Measurements from ENCODE around the gene AKAP1.
"Not testable (repeated sequence)": the region's sequence is repeated elsewhere in the genome, so short reads cannot be mapped to it uniquely, and the experiment has no call there.

DNA sequence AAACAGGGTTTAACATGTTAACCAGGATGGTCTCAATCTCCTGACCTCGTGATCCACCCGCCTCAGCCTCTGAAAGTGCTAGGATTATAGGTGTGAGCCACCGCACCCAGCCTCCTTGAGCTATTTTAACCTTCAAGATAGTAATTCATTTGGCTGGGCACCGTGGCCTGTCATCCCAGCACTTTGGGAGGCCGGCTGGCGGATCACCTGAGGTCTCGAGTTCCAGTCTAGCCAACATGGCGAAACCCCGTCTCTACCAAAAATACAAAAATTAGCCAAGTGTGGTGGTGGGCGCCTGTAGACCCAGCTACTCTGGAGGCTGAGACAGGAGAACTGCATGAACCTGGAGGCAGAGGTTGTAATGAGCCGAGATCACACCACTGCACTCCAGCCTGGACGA, 17.6 kb downstream of the AKAP1 start:
- TF ChIP-seq POLR2AphosphoS5, CTCF (IDR thresholded peaks at IDR 0.05): not testable (repeated sequence)

All from prostate gland (tissue), 2 donors.